DMS153 (cell line): ENCODE measurements around the gene LDHD.
A peak's percentile ranks its signal among the peaks of the same experiment; 100 is the strongest.

Source experiments
- DNase-seq: peaks from one replicate; lab custom pipeline; 2025; lab: John Stamatoyannopoulos, UW

The LDHD gene

GRCh38 chr16:75114179-75114945, 2.2 kb downstream of the LDHD start:
- DNase-seq = no peak

GRCh38 chr16:75113541-75114121, 2.9 kb downstream of the LDHD start:
- DNase-seq = no peak

- DNase-seq = no peak
Measured at GRCh38 chr16:75112734-75113491, 3.7 kb downstream of the LDHD start.

DNA sequence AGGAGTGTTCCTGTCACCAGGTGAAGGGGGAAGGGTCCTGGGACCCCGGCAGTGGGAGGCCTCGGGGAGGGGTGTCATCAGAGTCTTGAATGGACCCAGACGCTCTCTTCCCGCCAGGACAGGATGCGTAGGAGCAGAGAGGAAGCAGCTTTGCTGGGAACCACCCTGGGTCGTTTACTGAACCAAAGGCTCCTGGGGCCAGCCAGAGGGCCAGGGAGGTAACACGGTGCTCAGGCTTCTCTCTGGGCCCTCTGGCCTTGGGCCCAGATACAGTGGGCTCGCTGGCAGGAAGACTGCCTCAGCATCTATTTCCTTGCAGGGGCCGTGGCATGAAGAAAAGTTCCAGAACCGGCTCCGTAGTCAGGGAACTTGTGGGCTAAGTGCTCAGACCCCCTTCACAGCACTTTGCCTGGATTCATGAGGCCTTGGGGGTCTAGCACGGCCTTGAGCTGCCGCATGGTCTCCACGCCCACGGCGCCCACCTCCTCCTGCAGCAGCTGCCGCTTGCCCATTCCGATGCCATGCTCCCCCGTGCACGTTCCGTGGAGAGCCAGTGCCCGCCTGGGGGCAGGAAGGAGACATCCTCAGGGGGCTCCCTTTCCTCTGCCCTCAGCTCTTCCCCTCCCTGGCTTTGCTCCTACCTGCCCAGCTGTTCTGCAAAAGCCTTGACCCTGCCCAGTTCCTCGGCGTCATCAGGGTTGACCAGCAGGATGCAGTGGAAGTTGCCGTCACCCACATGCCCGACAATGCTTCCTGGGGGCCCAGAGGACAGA, 4.4 kb downstream of the LDHD start:
- no peak for DNase-seq

DNA sequence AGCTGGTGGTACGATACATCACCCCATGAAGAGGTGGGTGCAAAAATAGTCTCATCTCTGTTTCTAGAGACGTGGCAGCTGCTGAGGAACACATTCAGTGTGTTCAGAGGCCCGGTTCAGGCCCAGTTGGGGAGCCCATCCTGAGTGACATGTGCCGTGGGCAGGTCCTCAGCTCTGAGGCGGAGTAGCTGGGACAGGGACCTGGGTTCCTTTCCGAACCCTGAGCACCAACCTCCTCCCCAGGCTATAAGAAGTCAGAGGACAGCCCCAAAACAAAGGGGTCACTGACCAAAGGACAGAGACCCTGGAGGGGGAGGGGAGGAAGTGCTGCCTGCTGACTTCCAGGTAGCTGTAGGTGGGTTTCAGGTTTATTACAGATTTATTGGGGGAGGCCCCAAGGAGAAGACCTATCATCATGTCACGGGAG, 5.1 kb downstream of the LDHD start:
- DNase-seq = no peak

DNA sequence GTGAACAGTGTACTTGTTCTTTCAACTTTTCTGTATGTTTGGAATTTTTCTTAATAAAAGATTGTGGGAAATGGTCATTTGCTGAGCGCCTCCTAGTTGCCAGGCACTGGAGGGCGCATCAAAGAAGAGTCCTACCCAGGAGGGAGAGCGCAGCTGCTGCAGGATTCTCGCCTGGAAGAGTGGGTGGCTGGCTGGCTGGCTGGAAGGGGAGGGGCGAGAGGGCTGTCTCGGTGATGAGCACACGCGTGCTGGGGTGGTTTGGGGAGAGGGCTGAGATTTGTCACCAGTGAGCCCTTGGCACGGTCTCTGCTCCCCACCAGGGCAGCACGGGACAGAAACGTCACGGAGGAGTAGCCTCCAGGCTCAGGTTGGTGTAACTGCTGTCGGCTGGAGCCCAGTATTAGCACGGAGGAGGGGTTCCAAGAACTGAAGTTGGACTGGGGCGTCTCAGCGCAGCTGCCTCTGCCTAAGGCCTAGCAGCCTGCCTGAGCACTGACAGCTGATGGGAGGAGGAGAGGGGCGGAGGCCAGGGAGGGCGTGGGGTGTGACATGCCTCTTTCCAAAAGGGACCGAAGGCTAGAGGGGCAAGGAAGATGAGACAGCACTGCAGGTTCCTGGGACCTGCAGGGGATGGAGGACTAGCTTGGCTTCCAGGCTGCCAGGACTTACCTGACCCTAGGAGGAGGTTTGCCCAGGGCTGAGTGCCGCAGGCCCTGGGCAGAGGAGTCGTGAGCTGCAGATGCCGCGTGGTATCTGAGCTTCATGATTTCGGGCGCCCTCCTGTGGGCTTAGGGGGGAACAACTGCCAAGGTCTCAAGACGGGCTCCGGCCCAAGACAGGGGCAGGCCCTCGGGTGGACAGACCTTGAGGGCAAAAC, 5.7 kb downstream of the LDHD start:
- DNase-seq = peak; percentile 78

DNA sequence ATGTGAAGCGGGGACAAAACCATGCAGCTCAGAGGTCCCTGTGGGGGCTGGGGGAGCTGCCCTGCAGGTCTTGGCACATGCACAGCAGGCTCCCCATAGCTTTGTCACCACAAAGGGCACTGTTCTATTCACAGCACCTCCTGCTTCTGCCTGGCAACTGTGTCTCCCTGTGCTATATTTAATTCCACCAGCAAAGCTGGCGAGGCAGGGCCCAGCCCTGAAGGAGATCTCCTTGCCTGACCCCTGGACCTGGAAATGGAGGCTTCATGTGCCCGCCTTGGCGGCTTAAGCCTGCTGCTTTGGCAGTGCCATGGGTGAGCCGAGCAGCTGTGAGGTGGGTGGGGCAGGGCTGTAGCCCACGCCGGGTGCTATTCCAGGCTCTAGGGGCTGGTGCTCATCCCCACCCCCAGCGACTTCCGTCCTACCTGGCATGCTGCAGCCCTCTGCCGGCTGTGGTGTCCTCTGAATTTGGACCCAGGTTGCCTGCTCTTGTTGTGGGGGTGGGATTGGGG, 6.8 kb downstream of the LDHD start:
- peak; percentile 69 for DNase-seq

DNA sequence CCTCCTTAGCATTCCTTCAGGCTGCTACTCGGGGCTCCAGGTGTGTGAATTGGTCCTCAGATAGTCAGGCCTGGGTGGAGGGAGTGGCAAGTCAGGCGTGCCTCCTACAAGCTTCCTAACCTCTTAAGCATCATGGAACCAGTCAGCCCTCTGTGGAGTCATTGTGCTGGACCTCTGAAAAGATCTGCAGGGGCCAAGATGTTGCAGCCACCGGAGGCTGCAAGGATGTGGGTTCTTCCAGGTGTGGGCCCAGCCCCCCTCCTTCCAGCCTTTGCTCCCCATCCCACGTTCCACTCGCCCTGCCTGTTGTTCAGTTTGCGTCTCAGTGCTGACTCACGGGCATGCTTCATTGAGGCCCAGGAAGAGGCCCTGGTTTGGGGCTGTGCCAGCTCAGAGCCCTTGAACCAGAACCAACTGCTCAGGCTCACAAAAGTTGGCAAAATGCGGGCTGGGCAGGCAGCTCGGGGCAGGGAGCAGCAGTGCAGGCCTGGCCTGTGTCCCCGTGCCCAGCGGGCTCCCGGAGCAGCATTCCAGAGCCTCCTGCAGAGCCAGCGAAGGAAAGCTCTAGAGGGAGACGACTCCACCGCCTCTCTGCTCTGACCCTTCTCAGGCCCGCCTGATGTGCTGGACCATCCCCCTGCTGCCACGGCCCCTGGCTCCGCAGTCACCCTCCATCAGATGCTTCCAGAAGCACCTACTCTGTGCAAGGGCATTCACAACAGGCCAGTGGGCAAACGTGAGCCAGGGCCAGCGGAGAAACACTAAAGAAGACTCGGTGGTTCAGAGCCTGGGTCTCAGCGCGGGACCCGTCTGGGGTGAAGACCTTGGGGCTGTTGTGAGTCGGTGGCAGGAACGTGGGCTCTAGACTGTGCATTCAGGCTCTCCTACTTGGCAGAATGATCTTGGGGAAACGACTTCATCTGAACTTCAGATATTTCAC, 7.5 kb downstream of the LDHD start:
- peak; percentile 71 for DNase-seq

- DNase-seq = no peak
Measured at GRCh38 chr16:75107505-75107904, 9.1 kb downstream of the LDHD start.

DNA sequence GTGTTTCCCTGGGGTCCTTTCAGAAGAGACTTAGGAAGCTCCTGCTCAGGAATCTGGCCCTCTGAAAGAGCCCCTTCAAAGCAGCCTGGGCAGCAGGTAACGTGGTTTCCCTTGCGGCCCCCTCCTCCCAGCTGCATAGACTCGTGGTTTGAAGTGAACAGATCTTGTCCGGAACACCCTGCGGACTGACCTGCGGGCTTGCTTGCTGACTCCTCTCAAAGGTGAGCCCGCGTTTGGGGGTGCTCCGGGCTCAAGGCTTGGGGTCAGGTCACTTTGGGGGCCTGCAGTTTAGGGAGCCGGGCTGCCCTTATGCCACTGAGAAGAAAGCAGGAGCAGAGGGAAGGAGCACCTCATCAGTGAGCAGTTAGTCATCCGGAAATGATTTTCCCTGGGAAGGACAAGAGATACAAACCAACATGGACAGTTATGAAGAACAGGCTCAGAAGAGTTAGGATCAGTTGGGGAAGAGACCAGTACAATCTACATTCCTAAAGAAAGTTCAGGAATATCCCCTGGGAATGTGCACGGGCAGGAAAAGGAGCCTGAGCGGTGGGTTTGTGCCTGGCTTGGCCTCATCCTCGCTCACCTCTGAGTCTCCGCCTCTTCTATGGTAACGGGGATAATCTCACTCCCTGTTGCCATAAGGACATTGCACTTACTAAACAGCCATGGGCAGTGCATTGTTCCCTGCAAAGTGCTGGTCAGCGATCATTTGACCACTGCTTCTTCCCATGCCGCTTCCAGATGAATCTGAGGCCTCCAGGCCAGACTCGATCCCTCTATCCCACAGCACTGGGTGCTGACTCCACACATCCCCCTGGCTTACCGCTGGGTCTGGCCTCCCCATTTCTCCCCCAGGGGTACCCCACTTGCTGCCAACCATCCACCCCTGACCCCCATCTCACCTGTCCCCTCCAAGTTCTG, 10.0 kb downstream of the LDHD start:
- DNase-seq = no peak

- no peak for DNase-seq
Measured at GRCh38 chr16:75105306-75106061, 11.1 kb downstream of the LDHD start.

DNA sequence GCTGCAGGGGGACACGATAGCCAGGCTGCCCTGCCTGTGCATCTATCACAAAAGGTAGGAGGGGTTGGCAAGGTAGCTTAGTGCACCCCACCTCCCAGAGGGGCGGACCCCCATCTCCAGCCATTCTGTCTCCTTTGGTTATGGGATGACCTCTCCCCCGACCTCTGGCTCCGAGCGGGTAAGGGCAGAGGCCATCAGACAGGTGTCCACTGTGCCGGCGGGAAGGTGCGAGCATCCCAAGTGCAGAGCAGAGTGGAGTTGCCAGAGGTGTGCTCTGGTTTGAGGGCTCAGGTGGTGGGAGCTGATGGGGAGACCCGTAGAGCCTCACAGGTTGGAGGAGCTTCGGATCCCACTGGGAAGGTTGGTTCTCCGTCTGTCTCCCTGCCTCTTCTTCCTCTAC, 11.7 kb downstream of the LDHD start:
- no peak for DNase-seq

DNA sequence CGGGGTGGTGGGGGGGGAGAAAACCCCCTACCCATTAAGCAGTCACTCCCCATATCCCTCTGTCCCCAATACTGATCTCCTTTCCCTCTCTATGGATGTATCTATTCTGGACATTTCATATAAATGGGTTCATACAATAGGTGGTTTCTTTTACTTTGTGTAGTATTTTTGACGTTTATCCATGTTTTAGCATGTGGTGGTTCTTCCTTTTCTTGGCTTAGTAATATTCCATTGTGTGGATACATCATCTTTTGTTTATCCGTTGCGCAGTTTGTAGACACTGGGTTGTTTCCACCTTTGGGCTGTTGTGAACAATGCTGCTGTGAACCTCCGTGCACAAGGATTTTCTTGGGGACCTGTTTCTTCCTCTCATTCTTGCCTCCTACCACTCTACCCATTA, 12.6 kb downstream of the LDHD start:
- no peak for DNase-seq

DNA sequence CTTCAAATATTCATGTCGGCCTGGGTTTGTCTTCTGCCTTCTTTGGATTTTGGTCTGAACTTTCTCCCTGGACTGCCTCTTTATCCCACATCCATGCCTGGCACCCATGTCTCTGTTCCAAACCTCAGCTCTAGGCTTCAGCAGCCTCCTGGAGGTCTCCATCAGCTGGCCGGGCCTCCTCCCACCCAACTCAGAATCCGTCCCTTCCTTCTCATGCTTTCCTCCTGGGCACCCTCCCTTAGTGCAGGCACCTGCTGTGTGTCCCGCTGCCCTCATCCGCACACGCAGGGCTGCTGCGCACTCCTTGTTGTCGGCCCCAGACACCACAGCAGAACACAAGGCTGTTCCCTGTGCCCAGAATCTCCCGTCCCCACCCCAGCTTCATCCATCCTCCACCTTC, 14.0 kb downstream of the LDHD start:
- DNase-seq = no peak

DNA sequence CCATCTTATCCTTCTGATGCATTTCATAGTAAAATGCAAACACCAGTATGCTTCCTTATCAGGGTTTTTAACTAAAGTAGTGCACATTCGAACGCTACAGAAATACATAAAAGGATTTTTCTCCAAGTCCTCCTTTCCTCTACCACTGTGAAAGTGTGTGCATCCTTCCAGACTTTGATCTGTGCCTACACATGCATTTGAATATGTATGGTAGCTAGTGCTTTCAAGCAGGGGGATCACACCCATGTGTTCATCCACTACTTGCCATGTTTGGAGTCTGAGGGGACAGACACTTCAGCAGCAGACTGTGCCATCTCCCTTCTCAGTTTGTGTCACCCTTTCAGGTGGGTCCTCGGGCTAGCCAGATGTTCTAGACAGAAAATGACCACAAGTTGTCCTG, 14.9 kb downstream of the LDHD start:
- DNase-seq = no peak

GRCh38 chr16:75100603-75100990, 16.0 kb downstream of the LDHD start:
- DNase-seq = no peak

- DNase-seq = no peak
Measured at GRCh38 chr16:75099738-75100602, 16.6 kb downstream of the LDHD start.
